CD4-positive, alpha-beta T cell treated with Interleukin-15 for 4 hours (primary cell): Measurements from ENCODE around the gene PCGF1.

Source experiments
- DNase-seq: peaks from one replicate; pipeline ENCODE4 v3.0.0-alpha.2; 2020; ENCODE audit warnings: low spot score

The PCGF1 gene

DNA sequence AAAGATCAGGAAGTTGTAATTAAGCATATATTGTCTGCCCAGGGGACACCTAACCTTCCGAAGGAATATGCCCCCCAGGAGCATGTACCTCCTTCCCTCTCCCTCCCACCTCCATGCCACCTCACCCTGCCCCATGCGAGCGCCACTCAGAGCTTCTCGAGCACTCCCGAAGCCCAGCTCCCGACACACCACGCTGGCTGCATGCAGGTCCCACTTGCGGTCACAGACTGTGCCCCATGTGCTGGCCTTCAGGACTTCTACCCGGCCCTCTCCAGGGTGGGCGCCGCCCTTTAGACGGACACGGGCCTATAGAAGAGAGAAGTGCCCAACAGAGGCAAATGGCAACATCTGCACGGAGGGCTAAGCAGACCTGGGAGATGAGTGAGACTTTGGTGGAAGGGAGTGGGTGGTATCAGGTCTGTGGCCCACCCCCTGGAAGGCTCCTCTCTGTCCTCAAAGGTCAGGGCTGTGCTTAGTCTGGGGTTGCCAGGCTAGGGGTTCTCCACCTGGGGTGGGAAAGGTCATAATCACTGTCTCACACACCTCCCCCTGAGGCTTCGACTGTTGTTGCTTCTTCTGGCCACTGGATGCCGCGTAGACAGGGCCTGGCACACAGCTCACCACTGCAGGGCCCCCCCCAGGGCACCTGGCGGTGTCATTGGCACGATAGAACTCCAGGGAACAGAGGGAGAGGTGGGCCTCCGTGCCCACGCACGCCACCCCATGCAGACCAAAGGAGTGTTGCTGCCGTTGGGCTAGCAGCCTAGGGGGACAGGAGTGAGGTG lies 28.9 kb upstream of the PCGF1 start:
- no peak for DNase-seq

DNA sequence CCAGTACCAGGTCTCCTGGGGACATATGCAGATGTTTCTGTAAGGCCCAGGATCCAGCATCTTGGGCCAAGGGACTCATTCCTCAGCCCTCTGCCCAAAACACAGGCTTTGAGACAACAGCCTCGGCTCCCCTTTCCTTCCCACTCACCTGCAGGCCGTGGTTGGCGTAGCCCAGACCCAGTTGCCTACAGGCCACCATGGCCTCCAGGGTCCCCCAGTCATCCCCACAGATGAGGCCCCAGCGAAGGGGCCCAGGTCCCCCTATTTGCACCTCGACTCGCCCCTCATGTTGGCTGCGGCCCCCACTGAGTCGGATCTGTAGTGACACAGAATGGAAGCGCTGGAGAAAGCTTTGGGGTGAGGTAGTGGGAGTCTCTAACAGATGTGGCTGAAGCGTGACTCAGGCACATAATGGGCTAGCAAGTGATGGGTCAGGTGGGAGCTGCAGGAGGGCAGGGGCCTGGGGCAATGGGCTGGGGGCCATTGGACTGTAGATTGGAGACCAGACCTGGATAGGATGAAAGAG lies 28.0 kb upstream of the PCGF1 start:
- DNase-seq = no peak

DNA sequence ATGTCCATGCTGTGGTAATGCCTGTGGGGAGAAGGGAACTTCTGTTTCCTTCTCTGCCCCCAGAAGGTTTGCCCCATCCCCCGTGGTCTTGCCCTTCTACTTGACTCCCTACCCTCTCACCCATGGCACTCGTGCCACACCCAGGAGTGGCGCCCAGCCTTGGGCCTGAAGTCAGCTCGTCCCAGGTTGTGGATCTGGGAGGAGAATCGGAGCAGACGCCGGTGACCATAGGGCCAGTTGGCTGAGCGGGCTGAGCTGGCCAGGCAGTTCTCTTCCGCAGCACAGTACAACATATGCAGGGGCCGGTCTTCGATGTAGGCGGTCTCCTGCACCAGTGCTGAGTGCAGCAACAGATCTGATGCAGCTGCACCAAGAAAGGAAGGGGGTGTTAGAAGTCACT lies 26.9 kb upstream of the PCGF1 start:
- DNase-seq = no peak

DNA sequence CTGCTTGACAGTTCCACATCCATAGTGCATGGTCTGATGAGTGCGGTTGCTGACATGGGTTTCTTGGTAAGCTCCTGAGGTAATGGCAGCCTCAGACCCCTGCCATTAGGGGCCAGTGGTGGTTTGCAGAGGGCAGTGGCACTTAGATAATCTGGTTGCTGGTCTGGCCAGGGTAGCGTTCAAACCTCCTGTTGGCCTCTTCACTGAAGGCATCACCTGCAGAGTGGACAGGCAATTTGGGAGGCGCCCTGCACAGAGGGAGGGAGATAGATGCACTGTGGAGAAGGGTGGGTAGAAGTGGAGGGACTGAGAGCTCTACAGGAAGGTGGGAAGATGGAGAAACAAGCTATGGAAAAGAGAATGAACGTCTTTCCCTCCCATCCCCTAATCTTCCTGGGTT lies 26.0 kb upstream of the PCGF1 start:
- DNase-seq = no peak

DNA sequence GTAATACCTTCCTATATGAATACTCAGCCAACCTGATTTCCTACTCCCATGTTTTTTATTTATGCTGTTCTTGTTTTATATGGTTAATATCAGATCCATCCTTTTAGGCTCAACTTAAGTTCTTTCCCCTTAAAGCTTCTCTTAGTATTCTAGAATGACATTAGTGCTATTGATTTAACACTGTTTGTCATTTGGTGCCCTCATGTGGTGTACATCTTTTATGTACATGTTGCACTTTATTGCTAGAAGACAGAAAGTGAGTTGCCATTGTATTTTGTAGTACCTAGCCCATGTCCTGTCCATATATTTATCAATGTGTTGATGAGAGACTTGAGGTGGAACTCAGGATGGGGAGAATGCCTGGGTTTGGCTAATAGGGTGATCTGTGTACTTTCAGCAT lies 24.7 kb upstream of the PCGF1 start:
- DNase-seq = peak; percentile 49

DNA sequence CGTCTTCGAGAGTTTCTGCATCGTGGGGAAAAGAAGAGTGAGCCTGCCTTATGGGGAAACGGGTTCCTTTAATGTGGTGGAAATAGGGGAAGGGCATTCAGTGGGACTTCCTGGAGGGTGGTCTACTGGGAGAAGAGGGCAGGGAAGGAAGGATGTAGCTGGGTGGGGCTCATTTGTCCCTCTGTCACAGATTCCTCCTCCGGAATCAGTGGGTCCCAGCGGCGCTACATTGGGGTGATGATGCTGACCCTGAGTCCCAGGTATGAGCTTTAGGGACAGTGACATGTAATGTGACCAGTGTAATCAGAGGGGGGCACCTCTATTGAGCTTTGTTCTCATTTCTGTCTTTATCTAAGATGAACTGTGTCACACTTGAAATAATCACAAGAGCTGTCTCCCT lies 24.2 kb upstream of the PCGF1 start:
- no peak for DNase-seq

DNA sequence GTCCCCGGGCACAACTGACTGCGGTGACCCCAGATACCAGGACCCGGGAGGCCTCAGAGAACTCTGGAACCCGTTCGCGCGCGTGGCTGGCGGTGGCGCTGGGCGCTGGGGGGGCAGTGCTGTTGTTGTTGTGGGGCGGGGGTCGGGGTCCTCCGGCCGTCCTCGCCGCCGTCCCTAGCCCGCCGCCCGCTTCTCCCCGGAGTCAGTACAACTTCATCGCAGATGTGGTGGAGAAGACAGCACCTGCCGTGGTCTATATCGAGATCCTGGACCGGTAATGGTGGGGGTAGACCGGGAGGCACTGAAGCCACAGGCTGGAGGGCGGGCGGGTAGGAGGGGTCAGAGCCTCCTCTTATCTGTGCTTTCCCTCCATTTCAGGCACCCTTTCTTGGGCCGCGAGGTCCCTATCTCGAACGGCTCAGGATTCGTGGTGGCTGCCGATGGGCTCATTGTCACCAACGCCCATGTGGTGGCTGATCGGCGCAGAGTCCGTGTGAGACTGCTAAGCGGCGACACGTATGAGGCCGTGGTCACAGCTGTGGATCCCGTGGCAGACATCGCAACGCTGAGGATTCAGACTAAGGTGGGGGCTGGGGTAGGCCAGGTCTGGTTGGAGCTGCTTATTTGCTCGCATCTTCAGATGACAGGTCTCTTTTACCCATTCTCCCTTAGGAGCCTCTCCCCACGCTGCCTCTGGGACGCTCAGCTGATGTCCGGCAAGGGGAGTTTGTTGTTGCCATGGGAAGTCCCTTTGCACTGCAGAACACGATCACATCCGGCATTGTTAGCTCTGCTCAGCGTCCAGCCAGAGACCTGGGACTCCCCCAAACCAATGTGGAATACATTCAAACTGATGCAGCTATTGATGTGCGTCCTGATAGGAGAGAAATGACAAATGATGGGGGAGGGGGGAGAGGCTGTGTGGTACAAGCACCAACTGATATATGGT lies 23.0 kb upstream of the PCGF1 start:
- DNase-seq = peak; percentile 43

DNA sequence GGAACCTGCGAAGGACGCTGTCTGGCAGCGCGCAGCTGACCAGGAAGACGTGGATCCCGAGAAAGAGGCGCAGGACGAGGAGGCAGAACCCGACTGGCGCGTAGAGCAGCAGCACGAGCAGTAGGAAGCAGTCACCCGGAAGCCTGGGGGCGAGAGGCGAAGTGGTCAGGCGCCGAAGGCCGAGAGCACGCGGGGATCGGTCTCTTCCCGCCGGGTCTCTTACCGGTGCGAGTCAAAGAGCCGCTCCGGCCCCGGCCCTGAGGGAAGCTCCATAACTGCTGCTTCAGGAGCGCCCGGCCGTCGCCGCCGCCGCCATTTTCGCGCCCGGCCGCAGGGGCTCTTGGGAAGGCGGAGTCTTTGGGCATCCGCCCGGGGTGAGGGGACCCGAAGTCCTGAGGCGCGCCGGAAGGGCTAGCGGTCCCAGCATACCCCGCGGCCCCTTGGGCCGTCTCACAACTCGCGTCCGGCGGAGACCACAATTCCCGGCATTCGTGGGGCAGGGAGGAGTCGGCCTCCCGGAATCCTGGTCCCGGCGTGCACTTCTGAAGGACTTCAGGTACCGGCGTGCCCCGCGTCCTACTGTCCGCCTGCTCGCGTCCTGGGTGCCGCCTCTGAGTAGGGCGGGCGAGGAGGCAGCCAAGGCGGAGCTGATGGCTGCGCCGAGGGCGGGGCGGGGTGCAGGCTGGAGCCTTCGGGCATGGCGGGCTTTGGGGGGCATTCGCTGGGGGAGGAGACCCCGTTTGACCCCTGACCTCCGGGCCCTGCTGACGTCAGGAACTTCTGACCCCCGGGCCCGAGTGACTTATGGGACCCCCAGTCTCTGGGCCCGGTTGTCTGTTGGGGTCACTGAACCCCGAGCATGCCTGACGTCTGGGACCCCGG lies 22.1 kb upstream of the PCGF1 start, which contains the start of the genes AUP1 and HTRA2:
AUP1 (minus strand) TSS at position 350 of the 882 bp plus-strand sequence; CDS start at position 273, 77 bp downstream.
HTRA2 (plus strand) TSS at position 577 of the 882 bp plus-strand sequence; CDS start at position 651, 74 bp downstream.
- DNase-seq = peak; percentile 92

DNA sequence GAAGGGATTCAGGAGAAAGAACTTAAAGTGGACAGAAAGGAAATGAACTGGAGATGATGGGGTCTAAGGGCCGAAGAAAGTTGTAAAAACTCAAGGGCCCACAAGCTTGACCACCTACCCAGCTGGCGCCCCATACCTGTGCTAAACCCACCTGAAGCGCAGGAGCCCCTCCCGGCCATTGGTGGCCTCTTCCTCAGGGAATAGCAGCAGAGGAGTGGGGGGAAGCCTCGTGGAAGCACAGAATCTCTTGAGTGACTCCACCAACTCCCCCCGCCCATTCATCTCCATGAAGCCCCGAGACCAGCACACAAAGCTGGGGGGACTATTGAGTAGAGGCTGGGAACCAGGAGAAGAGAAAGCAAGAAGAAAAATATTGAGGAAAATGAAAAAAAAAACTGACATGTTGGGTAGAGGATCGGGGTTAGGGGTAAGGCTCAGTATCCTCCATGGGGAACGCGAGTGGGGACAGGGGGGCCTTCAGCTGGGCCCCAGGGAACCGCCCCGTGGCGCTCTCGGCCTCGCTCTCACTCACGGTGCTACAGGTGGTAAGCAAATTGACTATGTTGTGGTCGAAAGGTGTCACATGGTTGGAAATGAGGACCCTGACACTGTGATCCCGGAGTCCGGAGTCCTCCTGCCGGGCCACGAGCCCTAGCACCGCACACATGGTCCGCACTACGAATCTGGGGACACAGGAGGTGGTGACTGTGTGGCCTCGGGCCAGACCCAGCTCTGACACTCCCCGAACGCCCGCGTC lies 21.3 kb upstream of the PCGF1 start:
- peak; percentile 13 for DNase-seq

DNA sequence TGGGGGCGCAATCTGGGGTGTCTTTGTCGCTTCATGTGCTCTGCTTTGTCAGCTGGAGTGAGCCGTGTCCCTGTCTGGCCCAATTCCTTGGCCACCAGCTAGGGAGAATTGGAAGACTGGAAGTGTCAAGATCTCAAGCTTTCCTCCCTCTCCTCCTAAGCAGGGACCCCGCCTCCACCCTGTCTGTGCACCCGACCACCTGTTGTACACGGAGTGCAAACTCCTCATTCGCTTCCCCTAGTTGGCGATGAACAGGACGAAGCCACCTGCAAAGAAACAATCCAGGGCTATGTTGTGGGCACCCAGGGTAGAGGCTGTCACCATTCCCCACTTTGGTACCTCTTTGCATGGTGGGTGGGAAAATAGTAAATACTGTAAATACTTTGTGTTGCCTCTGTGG lies 20.2 kb upstream of the PCGF1 start:
- DNase-seq = no peak

DNA sequence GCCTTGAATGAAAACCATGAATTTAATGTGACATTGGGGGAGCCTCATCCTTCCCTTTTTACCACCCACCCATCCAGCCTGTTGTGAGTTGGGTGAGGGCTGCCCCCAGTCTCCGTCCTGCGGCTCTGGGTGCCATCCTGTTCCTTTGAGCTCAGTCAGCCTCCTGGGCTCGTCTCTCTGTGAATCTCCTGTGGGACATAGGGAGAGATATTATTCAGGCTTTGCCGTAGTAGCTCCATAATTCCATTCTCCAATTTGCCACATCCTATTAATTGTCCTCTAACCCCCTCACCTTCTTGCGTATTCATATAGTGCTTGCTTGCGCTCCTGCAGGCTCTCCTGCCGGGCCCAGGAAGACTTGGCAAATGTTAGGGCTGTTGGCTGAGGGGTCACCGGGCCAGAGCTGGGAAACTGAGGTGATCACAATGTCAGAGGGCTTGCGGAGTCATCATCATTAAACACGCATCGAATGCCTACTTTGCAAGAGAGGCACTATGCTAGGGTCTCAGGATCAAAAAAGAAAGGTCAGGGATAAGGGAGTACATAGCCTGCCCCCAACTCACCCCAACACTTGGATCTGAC lies 19.2 kb upstream of the PCGF1 start:
- DNase-seq = no peak

DNA sequence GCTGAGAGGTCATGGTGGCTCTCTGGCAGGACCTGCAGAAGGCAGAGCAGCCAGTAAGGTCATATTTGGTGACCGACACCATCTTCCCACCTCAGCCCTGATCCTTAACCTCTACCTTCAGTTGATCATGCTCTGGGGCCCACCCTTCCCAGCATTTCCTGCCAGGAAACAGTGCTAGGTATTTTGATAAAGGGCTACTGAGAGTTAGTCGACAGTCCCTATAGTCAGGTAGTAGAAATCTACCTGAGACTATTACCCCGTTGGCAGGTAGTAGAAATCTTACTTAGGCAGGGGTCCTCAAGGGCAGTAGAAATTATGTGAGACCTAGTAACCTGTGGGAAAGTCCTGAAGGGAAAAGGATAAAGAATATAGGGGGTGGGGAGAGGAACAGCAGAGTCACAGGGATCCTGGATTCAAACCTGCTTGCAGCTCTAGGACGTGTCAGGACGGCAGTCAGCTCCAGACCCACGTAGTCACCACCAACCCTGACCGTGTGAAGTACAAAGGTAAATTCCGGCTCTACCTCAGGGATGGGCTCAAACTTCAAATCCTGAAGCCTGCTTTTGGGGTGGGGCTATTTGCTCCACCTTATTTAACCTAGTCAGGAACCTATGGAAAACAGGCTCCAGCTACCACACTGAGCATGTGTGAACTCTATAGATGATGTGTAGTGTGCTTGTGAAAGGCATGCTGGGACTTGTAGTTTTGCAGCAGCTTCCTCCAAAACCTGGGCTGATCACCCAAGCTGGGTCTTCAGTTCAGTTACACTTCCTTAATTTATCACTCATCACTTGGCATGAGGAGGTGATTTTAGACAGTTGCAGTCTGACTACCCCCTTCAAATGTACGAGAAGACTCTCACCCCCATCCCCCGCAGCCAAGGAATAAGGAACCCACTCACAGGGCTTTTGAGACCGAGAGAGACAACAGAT lies 18.5 kb upstream of the PCGF1 start, which contains the start of gene DQX1:
DQX1 (minus strand) TSS at position 515 of the 932 bp plus-strand sequence; CDS start at position 13, 502 bp downstream.
- peak; percentile 26 for DNase-seq

DNA sequence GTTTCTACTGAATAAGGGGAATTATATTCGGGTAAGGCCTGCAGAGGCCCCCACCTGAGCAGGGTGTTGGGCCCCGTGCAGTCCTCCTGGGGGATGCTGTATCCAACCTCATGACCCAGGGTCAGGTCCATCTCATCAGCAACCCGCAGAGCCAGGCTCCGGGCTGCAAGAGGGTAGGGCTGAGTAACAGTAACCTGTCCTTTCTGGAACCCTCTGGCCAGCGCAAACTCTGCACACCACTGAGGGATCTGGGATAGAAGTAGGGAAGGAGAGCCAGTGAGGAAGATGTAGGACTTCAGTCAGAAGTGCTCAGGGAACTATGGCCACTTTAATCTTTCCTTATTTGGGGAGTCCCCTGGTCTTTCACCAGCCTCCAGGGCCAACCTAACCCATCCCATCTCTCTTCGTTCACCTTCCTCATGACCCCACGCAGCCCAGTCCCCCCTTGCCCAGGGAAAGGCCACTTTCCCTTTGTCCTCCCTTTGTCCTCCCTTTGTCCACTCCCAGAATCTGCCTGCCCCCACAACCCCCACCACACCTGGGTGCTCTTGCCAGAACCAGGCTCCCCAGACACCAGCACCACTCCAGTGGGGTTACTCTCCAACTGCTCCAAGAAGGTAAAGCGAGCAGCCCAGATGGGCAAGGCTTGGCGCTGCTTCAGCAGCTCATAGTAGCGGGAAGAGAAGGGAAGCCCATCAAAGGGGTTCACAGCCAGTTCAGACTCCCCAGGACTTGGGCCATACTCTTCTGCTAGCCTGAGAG lies 17.6 kb upstream of the PCGF1 start:
- no peak for DNase-seq

DNA sequence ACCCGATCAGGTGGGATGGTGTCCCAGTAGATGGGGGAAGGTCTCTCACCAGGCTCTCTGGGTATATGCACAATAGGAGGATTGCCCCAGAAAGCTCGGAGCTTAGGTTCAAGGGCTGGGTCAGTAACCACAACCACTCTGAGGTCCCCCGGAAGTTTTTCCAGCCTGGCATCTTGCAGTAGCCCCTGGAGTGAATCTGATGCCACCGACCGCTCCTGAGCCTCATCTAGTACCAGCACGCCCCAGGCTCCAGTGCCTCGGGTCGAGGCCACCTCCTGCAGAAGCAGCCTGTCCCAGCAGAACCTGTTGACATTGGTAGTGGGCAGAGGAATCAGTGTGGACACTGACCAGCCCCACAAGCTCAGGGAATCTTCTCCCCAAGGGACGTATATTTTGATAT lies 16.5 kb upstream of the PCGF1 start:
- DNase-seq = no peak

DNA sequence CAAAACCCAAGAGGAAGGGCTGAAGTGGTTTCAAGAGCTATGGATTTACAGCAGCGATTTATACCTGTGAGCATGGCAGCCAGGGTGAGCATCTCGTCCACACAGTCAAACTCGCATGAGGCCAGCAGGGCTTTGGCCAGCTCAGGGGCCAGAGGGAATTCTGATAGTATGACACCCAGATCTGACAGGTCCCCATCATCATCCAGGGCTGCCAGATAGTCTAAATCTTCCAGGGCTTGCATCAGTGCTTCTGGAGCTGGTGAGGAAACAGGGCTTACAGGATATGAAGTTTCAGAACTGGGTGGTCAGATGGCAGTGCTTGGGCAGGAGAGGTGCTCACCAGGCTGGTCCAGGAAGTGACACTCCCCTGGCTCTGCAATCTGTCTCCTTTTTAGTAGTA lies 15.0 kb upstream of the PCGF1 start:
- no peak for DNase-seq

DNA sequence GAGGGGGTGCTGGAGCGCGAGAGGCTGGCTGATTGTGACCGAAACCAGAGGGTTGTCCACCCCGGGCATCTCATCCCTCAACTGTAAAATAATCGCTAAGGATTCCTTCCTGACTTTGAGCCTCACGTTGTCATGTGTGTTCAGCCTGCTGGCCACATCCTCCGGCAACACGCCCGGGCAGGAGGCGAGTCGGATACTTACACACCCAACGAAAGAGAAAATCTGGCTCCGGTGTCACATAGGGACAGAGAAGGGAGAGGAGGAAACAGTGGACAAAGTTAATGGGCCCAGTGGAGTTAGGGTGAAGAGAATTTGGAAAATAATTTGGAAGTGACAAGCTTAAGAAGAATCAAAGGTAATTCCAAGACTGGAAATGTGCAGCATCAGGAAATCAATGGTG lies 9.2 kb upstream of the PCGF1 start:
- no peak for DNase-seq

DNA sequence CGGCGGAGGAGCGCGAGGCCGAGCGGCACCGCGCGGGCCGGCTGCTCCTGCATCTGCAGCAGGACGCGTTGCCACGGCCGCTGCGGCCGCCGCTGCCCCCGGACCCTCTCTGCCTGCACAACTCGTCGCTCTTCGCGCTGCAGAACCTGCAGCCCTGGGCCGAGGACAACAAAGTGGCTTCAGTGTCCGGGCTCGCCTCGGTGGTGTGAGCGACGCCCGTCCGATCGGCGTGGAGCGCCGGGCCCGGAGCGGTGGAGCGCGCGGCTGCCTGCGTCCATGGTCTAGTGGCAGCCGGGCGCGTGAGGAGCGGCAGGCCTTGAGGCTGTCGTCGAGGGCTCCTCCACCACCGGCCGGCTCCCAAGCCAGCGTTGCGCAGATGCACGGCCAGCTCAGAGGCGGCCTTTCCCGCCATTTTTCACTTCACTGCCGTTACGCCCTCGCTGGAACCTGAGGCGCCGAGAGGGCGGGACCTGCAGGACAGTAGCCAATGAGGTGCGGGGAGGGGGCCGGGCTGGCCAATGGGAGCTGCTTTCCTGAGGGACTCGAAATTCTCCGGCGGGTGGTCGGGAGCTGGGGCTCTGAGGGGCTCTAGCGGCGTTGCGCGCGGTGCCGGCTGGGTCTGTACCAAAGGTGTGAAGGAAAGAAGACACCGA lies 8.6 kb upstream of the PCGF1 start:
- peak; percentile 78 for DNase-seq
